HepG2 (cell line): ENCODE data around the gene ERF. TPM values are rescaled to one million over a fixed set of nuclear protein-coding genes. Genes with fewer than 3 reads are reported as not detected.

ENCODE experiments used
- ARID2 ChIP-seq: sonication (generic); formaldehyde crosslinking; IDR thresholded peaks from 2 replicates; pipeline ENCODE4 v1.8.1; 2022; ENCODE audit warnings: mild to moderate bottlenecking, missing genetic modification reagents, borderline replicate concordance
- ATF7-NPFF ChIP-seq: sonication (generic); formaldehyde crosslinking; IDR thresholded peaks from 2 replicates; pipeline ENCODE4 v1.8.1; 2023; ENCODE audit warnings: mild to moderate bottlenecking, low read depth, missing genetic modification reagents, moderate library complexity
- ATRX ChIP-seq: sonication (generic); formaldehyde crosslinking; IDR thresholded peaks from 2 replicates; pipeline ENCODE4 v1.4.0; 2020; ENCODE audit warnings: missing genetic modification reagents, borderline replicate concordance
- BRD4 ChIP-seq: sonication (generic); formaldehyde crosslinking; IDR thresholded peaks from 2 replicates; pipeline ENCODE4 v1.4.0; 2020; ENCODE audit warnings: missing genetic modification reagents
- CHD2 ChIP-seq: IDR thresholded peaks from 2 replicates; pipeline ENCODE4 v1.6.1; 2011; ENCODE audit warnings: low read depth, low read length, improper control_type of control experiment
- EED ChIP-seq: sonication (generic); formaldehyde crosslinking; IDR thresholded peaks from 2 replicates; pipeline ENCODE4 v1.5.0; 2020; ENCODE audit warnings: mild to moderate bottlenecking, missing genetic modification reagents
- MED1 ChIP-seq: sonication (generic); formaldehyde crosslinking; IDR thresholded peaks from 2 replicates; pipeline ENCODE4 v1.4.0; 2020; ENCODE audit warnings: missing genetic modification reagents
- MXD4 ChIP-seq: IDR thresholded peaks from 2 replicates; pipeline ENCODE4 v1.6.1; 2016; ENCODE audit warnings: mild to moderate bottlenecking, missing biosample characterization, missing genetic modification reagents
- RBAK ChIP-seq: sonication (generic); formaldehyde crosslinking; IDR thresholded peaks from 2 replicates; pipeline ENCODE4 v1.5.1; 2020; ENCODE audit warnings: mild to moderate bottlenecking, missing genetic modification reagents
- SMAD9 ChIP-seq: sonication (generic); formaldehyde crosslinking; IDR thresholded peaks from 2 replicates; pipeline ENCODE4 v1.5.1; 2020; ENCODE audit warnings: mild to moderate bottlenecking, missing genetic modification reagents
- YEATS2 ChIP-seq: sonication (generic); formaldehyde crosslinking; IDR thresholded peaks from 2 replicates; pipeline ENCODE4 v1.4.0; 2020; ENCODE audit warnings: missing genetic modification reagents, borderline replicate concordance
- ZBTB3 ChIP-seq: sonication (generic); formaldehyde crosslinking; IDR thresholded peaks from 2 replicates; pipeline ENCODE4 v1.4.0; 2020; ENCODE audit warnings: low read depth, mild to moderate bottlenecking, moderate library complexity, missing genetic modification reagents, borderline replicate concordance
- ZC3H13 ChIP-seq: sonication (generic); formaldehyde crosslinking; IDR thresholded peaks from 2 replicates; pipeline ENCODE4 v1.8.1; 2023; ENCODE audit warnings: mild to moderate bottlenecking, missing genetic modification reagents, moderate library complexity
- ZNF34 ChIP-seq: sonication (generic); formaldehyde crosslinking; IDR thresholded peaks from 2 replicates; pipeline ENCODE4 v1.4.0; 2020; ENCODE audit warnings: mild to moderate bottlenecking, missing genetic modification reagents, borderline replicate concordance
- ZNF644 ChIP-seq: IDR thresholded peaks from 2 replicates; pipeline ENCODE4 v1.6.1; 2016; ENCODE audit warnings: low read depth
- ZNF781 ChIP-seq: sonication (generic); formaldehyde crosslinking; IDR thresholded peaks from 2 replicates; pipeline ENCODE4 v1.5.1; 2020; ENCODE audit warnings: borderline replicate concordance, mild to moderate bottlenecking, missing genetic modification reagents; ENCODE audit errors: not compliant biosample characterization
- polyA plus RNA-seq, 8 experiments: library from polyadenylated mRNA; depleted of rRNA in 3 of 8; stranded (reverse) in 7 of 8; unstranded in 1 of 8; fragments of >200 nt; fragmentation: Illumina TruSeq in 4 of 8; extraction: Trizol in 4 of 8; gene quantifications; 2 replicates each; pipeline versions ENCODE4 v1.2.1 to v1.2.3, GENCODE V29; 2011 to 2016; ENCODE audit warnings: low read depth in 4 of 8, missing spikeins in 1 of 8, mixed read lengths in 1 of 8; ENCODE audit not compliant: insufficient read depth in 1 of 8
- total RNA-seq, 5 experiments: library from RNA; depleted of rRNA; stranded (reverse); fragments of >200 nt; fragmentation: Illumina TruSeq; extraction: Trizol; gene quantifications; 2 replicates each; pipeline ENCODE4 v1.2.3, GENCODE V29; 2016; ENCODE audit warnings: low read depth in 1 of 5
- TF ChIP-seq, protein P1 (sequence below): sonication (generic); formaldehyde crosslinking; IDR thresholded peaks from 2 replicates; pipeline ENCODE4 v1.5.0; 2020; ENCODE audit warnings: mild to moderate bottlenecking, missing genetic modification reagents, moderate library complexity
- TF ChIP-seq, protein P2 (sequence below): sonication (generic); formaldehyde crosslinking; IDR thresholded peaks from 2 replicates; pipeline ENCODE4 v1.5.0; 2020; ENCODE audit warnings: missing genetic modification reagents
- TF ChIP-seq, protein P3 (sequence below): sonication (generic); formaldehyde crosslinking; IDR thresholded peaks from 2 replicates; pipeline ENCODE4 v1.8.0; 2022; ENCODE audit warnings: mild to moderate bottlenecking, missing genetic modification reagents, moderate library complexity
- TF ChIP-seq, protein P4 (sequence below): sonication (generic); formaldehyde crosslinking; IDR thresholded peaks from 2 replicates; pipeline ENCODE4 v1.4.0; 2020; ENCODE audit warnings: missing genetic modification reagents
- TF ChIP-seq, protein P5 (sequence below): sonication (generic); formaldehyde crosslinking; conservative IDR thresholded peaks from 2 replicates; pipeline ENCODE4 v1.4.0; 2020; ENCODE audit warnings: mild to moderate bottlenecking, missing genetic modification reagents, moderate library complexity

Gene ERF
- total and polyA plus RNA-seq, 2 of the 13 experiments (the other 11 are each of a cell fraction or from before 2014, with no cell fraction given) = 67.1 to 69.9 TPM

DNA sequence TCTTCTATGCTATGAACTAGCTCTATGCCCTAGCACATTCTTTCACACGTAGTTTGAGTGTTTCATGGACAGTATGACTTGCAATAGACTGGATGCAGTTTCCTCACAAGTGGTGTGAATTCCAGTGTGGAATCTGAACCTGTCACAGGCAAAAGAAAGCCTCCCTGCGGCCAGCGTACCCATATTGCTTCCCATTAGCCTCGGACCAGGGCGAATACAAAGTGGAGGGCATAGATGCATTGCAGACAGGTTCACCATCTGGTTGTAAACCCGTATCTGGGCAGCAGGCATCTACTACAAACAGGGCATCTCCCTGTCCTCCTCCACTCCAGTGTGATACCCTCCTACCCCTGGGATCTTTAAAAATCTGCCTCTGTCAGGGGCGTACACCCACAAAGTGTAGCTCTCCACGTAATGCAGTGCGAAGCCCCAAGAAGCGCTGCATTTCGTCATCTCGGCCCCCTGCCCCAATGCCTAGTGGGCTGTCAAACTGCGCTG, 12.8 kb upstream of the ERF start (continued):
- TF ChIP-seq, protein P1, sequence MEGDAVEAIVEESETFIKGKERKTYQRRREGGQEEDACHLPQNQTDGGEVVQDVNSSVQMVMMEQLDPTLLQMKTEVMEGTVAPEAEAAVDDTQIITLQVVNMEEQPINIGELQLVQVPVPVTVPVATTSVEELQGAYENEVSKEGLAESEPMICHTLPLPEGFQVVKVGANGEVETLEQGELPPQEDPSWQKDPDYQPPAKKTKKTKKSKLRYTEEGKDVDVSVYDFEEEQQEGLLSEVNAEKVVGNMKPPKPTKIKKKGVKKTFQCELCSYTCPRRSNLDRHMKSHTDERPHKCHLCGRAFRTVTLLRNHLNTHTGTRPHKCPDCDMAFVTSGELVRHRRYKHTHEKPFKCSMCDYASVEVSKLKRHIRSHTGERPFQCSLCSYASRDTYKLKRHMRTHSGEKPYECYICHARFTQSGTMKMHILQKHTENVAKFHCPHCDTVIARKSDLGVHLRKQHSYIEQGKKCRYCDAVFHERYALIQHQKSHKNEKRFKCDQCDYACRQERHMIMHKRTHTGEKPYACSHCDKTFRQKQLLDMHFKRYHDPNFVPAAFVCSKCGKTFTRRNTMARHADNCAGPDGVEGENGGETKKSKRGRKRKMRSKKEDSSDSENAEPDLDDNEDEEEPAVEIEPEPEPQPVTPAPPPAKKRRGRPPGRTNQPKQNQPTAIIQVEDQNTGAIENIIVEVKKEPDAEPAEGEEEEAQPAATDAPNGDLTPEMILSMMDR (CRISPR knock-in tag) = 0 out of 2 replicates have a peak, but pooled peaks have one; percentile 2
- TF ChIP-seq MXD4 (CRISPR knock-in tag) (no peak), ARID2 (CRISPR knock-in tag) (no peak), CHD2 (no peak), BRD4 (CRISPR knock-in tag) (no peak), SMAD9 (CRISPR knock-in tag) (no peak), ZNF34 (no peak), ATF7-NPFF (CRISPR knock-in tag) (no peak), YEATS2 (peak; percentile 13; the same call in 1 of the 2 replicates), EED (CRISPR knock-in tag) (no peak), ZBTB3 (CRISPR knock-in tag) (no peak), MED1 (CRISPR knock-in tag) (no peak), RBAK (CRISPR knock-in tag) (no peak), ZNF781 (CRISPR knock-in tag) (peak; percentile 90), ATRX (CRISPR knock-in tag) (no peak), ZC3H13 (no peak), ZNF644 (CRISPR knock-in tag) (no peak)
- TF ChIP-seq, protein P2, sequence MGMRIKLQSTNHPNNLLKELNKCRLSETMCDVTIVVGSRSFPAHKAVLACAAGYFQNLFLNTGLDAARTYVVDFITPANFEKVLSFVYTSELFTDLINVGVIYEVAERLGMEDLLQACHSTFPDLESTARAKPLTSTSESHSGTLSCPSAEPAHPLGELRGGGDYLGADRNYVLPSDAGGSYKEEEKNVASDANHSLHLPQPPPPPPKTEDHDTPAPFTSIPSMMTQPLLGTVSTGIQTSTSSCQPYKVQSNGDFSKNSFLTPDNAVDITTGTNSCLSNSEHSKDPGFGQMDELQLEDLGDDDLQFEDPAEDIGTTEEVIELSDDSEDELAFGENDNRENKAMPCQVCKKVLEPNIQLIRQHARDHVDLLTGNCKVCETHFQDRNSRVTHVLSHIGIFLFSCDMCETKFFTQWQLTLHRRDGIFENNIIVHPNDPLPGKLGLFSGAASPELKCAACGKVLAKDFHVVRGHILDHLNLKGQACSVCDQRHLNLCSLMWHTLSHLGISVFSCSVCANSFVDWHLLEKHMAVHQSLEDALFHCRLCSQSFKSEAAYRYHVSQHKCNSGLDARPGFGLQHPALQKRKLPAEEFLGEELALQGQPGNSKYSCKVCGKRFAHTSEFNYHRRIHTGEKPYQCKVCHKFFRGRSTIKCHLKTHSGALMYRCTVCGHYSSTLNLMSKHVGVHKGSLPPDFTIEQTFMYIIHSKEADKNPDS = peak; percentile 19; the same call in 1 of the 2 replicates
- TF ChIP-seq, protein P3, sequence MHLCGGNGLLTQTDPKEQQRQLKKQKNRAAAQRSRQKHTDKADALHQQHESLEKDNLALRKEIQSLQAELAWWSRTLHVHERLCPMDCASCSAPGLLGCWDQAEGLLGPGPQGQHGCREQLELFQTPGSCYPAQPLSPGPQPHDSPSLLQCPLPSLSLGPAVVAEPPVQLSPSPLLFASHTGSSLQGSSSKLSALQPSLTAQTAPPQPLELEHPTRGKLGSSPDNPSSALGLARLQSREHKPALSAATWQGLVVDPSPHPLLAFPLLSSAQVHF = no peak
- TF ChIP-seq, protein P4, sequence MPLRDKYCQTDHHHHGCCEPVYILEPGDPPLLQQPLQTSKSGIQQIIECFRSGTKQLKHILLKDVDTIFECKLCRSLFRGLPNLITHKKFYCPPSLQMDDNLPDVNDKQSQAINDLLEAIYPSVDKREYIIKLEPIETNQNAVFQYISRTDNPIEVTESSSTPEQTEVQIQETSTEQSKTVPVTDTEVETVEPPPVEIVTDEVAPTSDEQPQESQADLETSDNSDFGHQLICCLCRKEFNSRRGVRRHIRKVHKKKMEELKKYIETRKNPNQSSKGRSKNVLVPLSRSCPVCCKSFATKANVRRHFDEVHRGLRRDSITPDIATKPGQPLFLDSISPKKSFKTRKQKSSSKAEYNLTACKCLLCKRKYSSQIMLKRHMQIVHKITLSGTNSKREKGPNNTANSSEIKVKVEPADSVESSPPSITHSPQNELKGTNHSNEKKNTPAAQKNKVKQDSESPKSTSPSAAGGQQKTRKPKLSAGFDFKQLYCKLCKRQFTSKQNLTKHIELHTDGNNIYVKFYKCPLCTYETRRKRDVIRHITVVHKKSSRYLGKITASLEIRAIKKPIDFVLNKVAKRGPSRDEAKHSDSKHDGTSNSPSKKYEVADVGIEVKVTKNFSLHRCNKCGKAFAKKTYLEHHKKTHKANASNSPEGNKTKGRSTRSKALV (CRISPR knock-in tag) = no peak
- TF ChIP-seq, protein P5, sequence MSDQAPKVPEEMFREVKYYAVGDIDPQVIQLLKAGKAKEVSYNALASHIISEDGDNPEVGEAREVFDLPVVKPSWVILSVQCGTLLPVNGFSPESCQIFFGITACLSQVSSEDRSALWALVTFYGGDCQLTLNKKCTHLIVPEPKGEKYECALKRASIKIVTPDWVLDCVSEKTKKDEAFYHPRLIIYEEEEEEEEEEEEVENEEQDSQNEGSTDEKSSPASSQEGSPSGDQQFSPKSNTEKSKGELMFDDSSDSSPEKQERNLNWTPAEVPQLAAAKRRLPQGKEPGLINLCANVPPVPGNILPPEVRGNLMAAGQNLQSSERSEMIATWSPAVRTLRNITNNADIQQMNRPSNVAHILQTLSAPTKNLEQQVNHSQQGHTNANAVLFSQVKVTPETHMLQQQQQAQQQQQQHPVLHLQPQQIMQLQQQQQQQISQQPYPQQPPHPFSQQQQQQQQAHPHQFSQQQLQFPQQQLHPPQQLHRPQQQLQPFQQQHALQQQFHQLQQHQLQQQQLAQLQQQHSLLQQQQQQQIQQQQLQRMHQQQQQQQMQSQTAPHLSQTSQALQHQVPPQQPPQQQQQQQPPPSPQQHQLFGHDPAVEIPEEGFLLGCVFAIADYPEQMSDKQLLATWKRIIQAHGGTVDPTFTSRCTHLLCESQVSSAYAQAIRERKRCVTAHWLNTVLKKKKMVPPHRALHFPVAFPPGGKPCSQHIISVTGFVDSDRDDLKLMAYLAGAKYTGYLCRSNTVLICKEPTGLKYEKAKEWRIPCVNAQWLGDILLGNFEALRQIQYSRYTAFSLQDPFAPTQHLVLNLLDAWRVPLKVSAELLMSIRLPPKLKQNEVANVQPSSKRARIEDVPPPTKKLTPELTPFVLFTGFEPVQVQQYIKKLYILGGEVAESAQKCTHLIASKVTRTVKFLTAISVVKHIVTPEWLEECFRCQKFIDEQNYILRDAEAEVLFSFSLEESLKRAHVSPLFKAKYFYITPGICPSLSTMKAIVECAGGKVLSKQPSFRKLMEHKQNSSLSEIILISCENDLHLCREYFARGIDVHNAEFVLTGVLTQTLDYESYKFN = no peak
